Frontal cortex (tissue), 4 donors: ENCODE results near the gene KDM3A. TPM values are rescaled to one million over a fixed set of nuclear protein-coding genes. Genes with fewer than 3 reads are reported as not detected.
A peak's percentile ranks its signal among the peaks of the same experiment; 100 is the strongest.

Experiments
- DNase-seq, 2 donors: peaks; one replicate each; pipeline ENCODE4 v3.0.0; 2012; ENCODE audit warnings: low spot score in 2 of 2
- FAIRE-seq: peaks from 2 replicates; lab custom pipeline; 2012; peaks lifted over from hg19 to GRCh38; lab: Jason Lieb, UNC
- small RNA-seq: library from RNA; depleted of rRNA; stranded (forward); fragments of <200 nt; gene quantifications from one replicate; pipeline ENCODE3, GENCODE V24; 2014
- total RNA-seq: library from RNA; depleted of rRNA; stranded (reverse); fragments of >200 nt; gene quantifications from one replicate; pipeline ENCODE4 v1.2.3, GENCODE V29; 2014
- donor health status: control.
- donor health status: control.
- donor health status: control.

Gene KDM3A
- total RNA-seq, 1 donor from 2014 or later = 19.6 TPM

GRCh38 chr2:86500325-86501083 lies 59.3 kb downstream of the KDM3A start:
- FAIRE-seq (no peak), DNase-seq (no peak)

GRCh38 chr2:86507600-86507999 lies 66.4 kb downstream of the KDM3A start:
- FAIRE-seq = no peak
- no peak for DNase-seq

- DNase-seq (no peak), FAIRE-seq (no peak)
Observed at GRCh38 chr2:86510436-86510933, 69.3 kb downstream of the KDM3A start.

- DNase-seq = no peak
- FAIRE-seq = no peak
Observed at GRCh38 chr2:86512034-86512433, 70.9 kb downstream of the KDM3A start.

- no peak for DNase-seq
- no peak for FAIRE-seq
Observed at GRCh38 chr2:86512892-86513291, 71.7 kb downstream of the KDM3A start.

- no peak for FAIRE-seq
Observed at GRCh38 chr2:86513948-86514660, 72.9 kb downstream of the KDM3A start.

GRCh38 chr2:86518481-86518880 lies 77.3 kb downstream of the KDM3A start:
- peak; percentile 12 to 21 for DNase-seq

More at GRCh38 chr2:86513948-86514660, 72.9 kb downstream of the KDM3A start:
- DNase-seq = no peak

GRCh38 chr2:86519349-86519748 lies 78.2 kb downstream of the KDM3A start:
- DNase-seq = no peak
- FAIRE-seq = no peak

More at GRCh38 chr2:86518481-86518880, 77.3 kb downstream of the KDM3A start:
- no peak for FAIRE-seq

- no peak for DNase-seq
Observed at GRCh38 chr2:86520153-86520552, 79.0 kb downstream of the KDM3A start.

GRCh38 chr2:86521922-86522321 lies 80.8 kb downstream of the KDM3A start:
- no peak for FAIRE-seq
- no peak for DNase-seq

More at GRCh38 chr2:86520153-86520552, 79.0 kb downstream of the KDM3A start:
- FAIRE-seq = no peak

- no peak for FAIRE-seq
Observed at GRCh38 chr2:86522711-86523110, 81.5 kb downstream of the KDM3A start.

GRCh38 chr2:86523491-86523890 lies 82.3 kb downstream of the KDM3A start:
- DNase-seq (no peak), FAIRE-seq (no peak)

More at GRCh38 chr2:86522711-86523110, 81.5 kb downstream of the KDM3A start:
- DNase-seq = no peak

GRCh38 chr2:86525421-86526340 lies 84.5 kb downstream of the KDM3A start:
- FAIRE-seq (no peak), DNase-seq (no peak)

GRCh38 chr2:86533589-86533988 lies 92.4 kb downstream of the KDM3A start:
- no peak for DNase-seq
- no peak for FAIRE-seq

- FAIRE-seq (no peak), DNase-seq (no peak)
Observed at GRCh38 chr2:86541334-86541733, 100.2 kb downstream of the KDM3A start.

Small RNA genes within 50 kb of the gene (small RNA-seq; reads per million reads assigned to genes)
- not detected for gene RNU6-640P

Other genes starting within 250 kb of the KDM3A start
- 43.6 TPM for gene IMMT, start 245.9 kb upstream of the KDM3A start, total RNA-seq
- gene MRPL35, start 241.9 kb upstream of the KDM3A start, total RNA-seq = 57.1 TPM
- gene REEP1, start 103.7 kb upstream of the KDM3A start, total RNA-seq = 147 TPM
- 44.4 TPM for gene CHMP3, start 122.1 kb downstream of the KDM3A start, total RNA-seq
- 33.4 TPM for gene RNF103, start 182.5 kb downstream of the KDM3A start, total RNA-seq